H1 (cell line): ENCODE measurements around the gene PLCXD1. TPM values are rescaled to one million over a fixed set of nuclear protein-coding genes. Genes with fewer than 3 reads are reported as not detected.

Experiments used
- CTCF ChIA-PET: fragments of 300-600 bp; sonication (Branson Sonifier 250); formaldehyde crosslinking; loops from one replicate; lab custom pipeline; 2021; ENCODE audit not compliant: partially characterized antibody; lab: Charles Lee
- POLR2A ChIA-PET: fragments of 300-600 bp; sonication (Branson Sonifier 250); formaldehyde crosslinking; loops from one replicate; lab custom pipeline; 2021; ENCODE audit warnings: inconsistent platforms; ENCODE audit not compliant: partially characterized antibody; lab: Charles Lee
- DNase-seq, 2 experiments: peaks; one replicate each; pipeline versions ENCODE4 v3.0.0 to v3.0.0-alpha.2; 2010 to 2022; ENCODE audit warnings: low spot score in 2 of 2, low read depth in 1 of 2, mixed read lengths in 1 of 2
- FAIRE-seq: peaks from 2 replicates; lab custom pipeline; 2011; peaks lifted over from hg19 to GRCh38; lab: Jason Lieb, UNC
- H2AFZ ChIP-seq: 2 replicates; pipeline ENCODE4 v1.8.1; 2012; ENCODE audit warnings: low read length, inconsistent platforms
- H2AK5ac ChIP-seq: 2 replicates; pipeline ENCODE4 v1.6.1; 2013; ENCODE audit warnings: low read depth, low read length
- H2BK120ac ChIP-seq: replicated peaks from 2 replicates; pipeline ENCODE3; 2013; ENCODE audit warnings: low read depth, low read length, inconsistent platforms
- H2BK12ac ChIP-seq: 2 replicates; pipeline ENCODE4 v1.6.1; 2013; ENCODE audit warnings: low read depth, low read length
- H2BK15ac ChIP-seq: 2 replicates; pipeline ENCODE4 v1.6.1; 2013; ENCODE audit warnings: low read length
- H2BK20ac ChIP-seq: 2 replicates; pipeline ENCODE4 v1.6.1; 2013; ENCODE audit warnings: low read length
- H2BK5ac ChIP-seq: 2 replicates; pipeline ENCODE4 v1.6.1; 2013; ENCODE audit warnings: low read depth, low read length
- H3K14ac ChIP-seq: 2 replicates; pipeline ENCODE4 v1.6.1; 2013; ENCODE audit warnings: inconsistent platforms; ENCODE audit not compliant: insufficient read length
- H3K18ac ChIP-seq: 2 replicates; pipeline ENCODE4 v1.6.1; 2013; ENCODE audit warnings: low read length; ENCODE audit errors: extremely low read depth
- H3K23ac ChIP-seq: 2 replicates; pipeline ENCODE4 v1.6.1; 2013; ENCODE audit warnings: inconsistent platforms; ENCODE audit not compliant: insufficient read length
- H3K23me2 ChIP-seq: 2 replicates; pipeline ENCODE4 v1.6.1; 2013; ENCODE audit warnings: low read depth, low read length
- H3K27ac ChIP-seq: 2 replicates; pipeline ENCODE4 v1.6.1; 2011; ENCODE audit warnings: low read depth, low read length, inconsistent platforms
- H3K27me3 ChIP-seq, 4 experiments: replicated peaks in 1 of 4; 1 replicate in 1 of 4; 2 replicates in 3 of 4; pipeline versions ENCODE4 v1.6.1 to v1.8.1; 2011 to 2013; ENCODE audit warnings: low read length in 3 of 4, mild to moderate bottlenecking in 3 of 4, inconsistent platforms in 2 of 4, mixed read lengths in 2 of 4, moderate library complexity in 1 of 4; ENCODE audit not compliant: control insufficient read depth in 3 of 4, insufficient read depth in 3 of 4; ENCODE audit errors: extremely low read depth in 1 of 4
- H3K36me3 ChIP-seq, 4 experiments: 2 replicates each; pipeline versions ENCODE4 v1.6.1 to v1.8.1; 2011 to 2013; ENCODE audit warnings: mild to moderate bottlenecking in 4 of 4, low read length in 3 of 4, moderate library complexity in 2 of 4, control low read depth in 1 of 4, inconsistent platforms in 1 of 4; ENCODE audit not compliant: insufficient read depth in 4 of 4, control insufficient read depth in 2 of 4
- H3K4ac ChIP-seq: replicated peaks from 2 replicates; pipeline ENCODE3; 2013; ENCODE audit warnings: low read length, low read depth, mixed read lengths, inconsistent platforms; ENCODE audit not compliant: insufficient read length
- H3K4me1 ChIP-seq, 4 experiments: replicated peaks in 1 of 4; 1 replicate in 1 of 4; 2 replicates in 3 of 4; pipeline versions ENCODE4 v1.6.1 to v1.8.1; 2011 to 2013; ENCODE audit warnings: low read length in 3 of 4, inconsistent platforms in 2 of 4, mixed read lengths in 1 of 4; ENCODE audit not compliant: insufficient read depth in 4 of 4, control insufficient read depth in 3 of 4
- H3K4me2 ChIP-seq, 2 experiments: 2 replicates each; pipeline versions ENCODE4 v1.6.1 to v1.8.1; 2011 to 2013; ENCODE audit warnings: low read depth in 2 of 2, low read length in 2 of 2, control low read depth in 1 of 2, inconsistent platforms in 1 of 2, mild to moderate bottlenecking in 1 of 2; ENCODE audit not compliant: insufficient read depth in 1 of 2
- H3K4me3 ChIP-seq, 4 experiments: fragments of 200-600, 300-600 bp in 1 of 4; sonication (generic), shearing (Covaris generic), sonication (Bioruptor Twin) in 1 of 4; 2 replicates each; pipeline versions ENCODE4 v1.5.1 to v1.8.1; 2011 to 2016; ENCODE audit warnings: low read length in 4 of 4, low read depth in 3 of 4, control low read depth in 2 of 4, inconsistent platforms in 2 of 4, mild to moderate bottlenecking in 2 of 4, mixed read lengths in 1 of 4, moderate library complexity in 1 of 4; ENCODE audit not compliant: insufficient read depth in 2 of 4; ENCODE audit errors: extremely low read depth in 1 of 4
- H3K56ac ChIP-seq: replicated peaks from 2 replicates; pipeline ENCODE3; 2013; ENCODE audit warnings: low read depth, mild to moderate bottlenecking, mixed read lengths, low read length, inconsistent platforms; ENCODE audit not compliant: insufficient read length
- H3K79me1 ChIP-seq: 2 replicates; pipeline ENCODE4 v1.6.1; 2013; ENCODE audit warnings: low read depth, low read length, control low read depth
- H3K79me2 ChIP-seq, 2 experiments: 2 replicates each; pipeline versions ENCODE4 v1.6.1 to v1.8.1; 2012 to 2013; ENCODE audit warnings: low read length in 2 of 2, mild to moderate bottlenecking in 2 of 2, inconsistent platforms in 1 of 2; ENCODE audit not compliant: insufficient read depth in 2 of 2, control insufficient read depth in 1 of 2
- H3K9ac ChIP-seq, 4 experiments: replicated peaks in 1 of 4; 1 replicate in 1 of 4; 2 replicates in 3 of 4; pipeline versions ENCODE4 v1.6.1 to v1.8.1; 2011 to 2013; ENCODE audit warnings: low read depth in 3 of 4, low read length in 3 of 4, control low read depth in 2 of 4, mild to moderate bottlenecking in 2 of 4, moderate library complexity in 2 of 4, inconsistent platforms in 1 of 4; ENCODE audit errors: extremely low read depth in 1 of 4
- H3K9me3 ChIP-seq, 2 experiments: 2 replicates each; pipeline versions ENCODE4 v1.6.1 to v1.8.1; 2012 to 2013; ENCODE audit warnings: mild to moderate bottlenecking in 2 of 2, moderate library complexity in 2 of 2, control low read depth in 1 of 2, inconsistent platforms in 1 of 2, low read depth in 1 of 2, low read length in 1 of 2, mixed read lengths in 1 of 2; ENCODE audit not compliant: insufficient read depth in 2 of 2
- H4K20me1 ChIP-seq, 2 experiments: replicated peaks in 1 of 2; 2 replicates each; pipeline versions ENCODE3 to v1.8.1; 2011 to 2013; ENCODE audit warnings: inconsistent platforms in 2 of 2, low read length in 2 of 2, mild to moderate bottlenecking in 1 of 2; ENCODE audit not compliant: insufficient read depth in 2 of 2, control insufficient read depth in 1 of 2
- H4K5ac ChIP-seq: 2 replicates; pipeline ENCODE4 v1.6.1; 2013; ENCODE audit warnings: low read length, low read depth, mixed read lengths, inconsistent platforms; ENCODE audit not compliant: insufficient read length
- H4K8ac ChIP-seq: 2 replicates; pipeline ENCODE4 v1.8.0; 2013; ENCODE audit warnings: mild to moderate bottlenecking, moderate library complexity, low read length, inconsistent platforms; ENCODE audit not compliant: insufficient read depth; ENCODE audit errors: extremely low read depth
- H4K91ac ChIP-seq: replicated peaks from 2 replicates; pipeline ENCODE3; 2013; ENCODE audit warnings: low read length, mixed read lengths, inconsistent platforms; ENCODE audit not compliant: insufficient read length
- SAP30 ChIP-seq: fragments of 300-600 bp; sonication (generic); IDR thresholded peaks from 2 replicates; pipeline ENCODE4 v1.7.1; 2012; ENCODE audit warnings: low read length, moderate library complexity, mild to moderate bottlenecking, inconsistent platforms; ENCODE audit not compliant: insufficient read depth, insufficient replicate concordance
- WGBS, 2 experiments: shearing (Covaris generic) in 1 of 2; methylation state at CpG; one replicate each; pipeline versions ENCODE4 v1.1.6 to v1.1.7; 2013 to 2015; ENCODE audit warnings: low lambda C conversion rate in 2 of 2, mixed read lengths in 2 of 2, inconsistent platforms in 1 of 2, low coverage in 1 of 2, missing lambda C conversion rate in 1 of 2; ENCODE audit not compliant: insufficient replicate concordance in 2 of 2, insufficient coverage in 1 of 2, insufficient read length in 1 of 2; ENCODE audit errors: extremely low coverage in 1 of 2, missing lambda C conversion rate in 1 of 2; 5-methylcytosine and 5-hydroxymethylcytosine counted together
- polyA plus RNA-seq, 7 experiments: library from polyadenylated mRNA; depleted of rRNA in 3 of 7; stranded (reverse) in 5 of 7; unstranded in 2 of 7; fragments of >200 nt in 5 of 7; fragments of 200-250 nt in 2 of 7; gene quantifications; 1 replicate in 5 of 7; 2 replicates in 1 of 7; 4 replicates in 1 of 7; pipeline versions ENCODE4 v1.2.1 to v1.2.3, GENCODE V29; 2011 to 2013; ENCODE audit warnings: missing spikeins in 2 of 7, mixed read lengths in 2 of 7
- total RNA-seq: library from RNA; stranded (reverse); fragmentation: NEBNext Ultra II Directional; extraction: Animal tissue kit (Norgen Biotek cat#: 25700); gene quantifications from 2 replicates; pipeline ENCODE4 v1.2.1, GENCODE V29; 2021

The PLCXD1 gene
- total and polyA plus RNA-seq, 2 of the 8 experiments (the other 6 are each of a cell fraction or from before 2014, with no cell fraction given) = 93.6 to 124 TPM

GRCh38 chrX:352181-352580 lies 71.0 kb downstream of the PLCXD1 start:
- no peaks in the 10 kb centered on the region; a peak in 1 of 7 replicates for H3K4me1 ChIP-seq
- no peak for FAIRE-seq
- H3K4me2 ChIP-seq = no peak overlapping the region
- H2BK12ac ChIP-seq = no peak overlapping the region
- H2AFZ ChIP-seq = no peak overlapping the region
- H2BK15ac ChIP-seq = no peak overlapping the region
- CTCF ChIA-PET = no interaction called here
- H2BK5ac ChIP-seq = 0 out of 2 replicates have a peak overlapping the region, but pooled peaks have one; percentile 21
- peaks cover 11 to 17% of the 10 kb centered on the region in 2 experiments for H4K20me1 ChIP-seq
- no peak overlapping the region for H3K9ac ChIP-seq
- H3K18ac ChIP-seq = no peak overlapping the region
- H3K9me3 ChIP-seq = no peaks in the 10 kb centered on the region
- no peak overlapping the region for H4K8ac ChIP-seq
- H2BK20ac ChIP-seq = no peak overlapping the region
- peaks cover 0 to 12% (median 4%) of the 10 kb centered on the region in 4 experiments; a peak in 5 of 8 replicates for H3K36me3 ChIP-seq
- H3K14ac ChIP-seq = no peak overlapping the region
- peaks cover 0 to 69% of the 10 kb centered on the region in 2 experiments; a peak in 2 of 4 replicates for H3K79me2 ChIP-seq
- H3K4me3 ChIP-seq = no peak overlapping the region
- WGBS, 2 experiments = 95% methylated on average over 27 of the region's 27 CpGs; no CpG with 5 or more reads in 1 of the 2 experiments
- no peak overlapping the region for H3K27ac ChIP-seq
- H2AK5ac ChIP-seq = no peak overlapping the region
- H3K4ac ChIP-seq = no peak overlapping the region
- POLR2A ChIA-PET = no interaction called here
- peak in 1 of 2 experiments; percentile 43 for DNase-seq
- no peak overlapping the region for H2BK120ac ChIP-seq
- no peaks in the 10 kb centered on the region for H3K27me3 ChIP-seq
- no peaks in the 10 kb centered on the region for H3K23me2 ChIP-seq
- peaks cover 16% of the 10 kb centered on the region for H3K79me1 ChIP-seq
- H4K91ac ChIP-seq = no peak overlapping the region
- no peak overlapping the region for H3K23ac ChIP-seq
- H3K56ac ChIP-seq = no peak overlapping the region
- H4K5ac ChIP-seq = no peak overlapping the region
- no peak for TF ChIP-seq SAP30
